Glomerular visceral epithelial cell (primary cell): ENCODE measurements around the gene RAB9A.
"Not testable (repeated sequence)": the region's sequence is repeated elsewhere in the genome, so short reads cannot be mapped to it uniquely, and the experiment has no call there.

ENCODE experiments used
- DNase-seq: peaks from one replicate; pipeline ENCODE4 v3.0.0-alpha.2; 2016; ENCODE audit errors: extremely low spot score

The RAB9A gene

GRCh38 chrX:13669755-13670154 is 19.2 kb upstream of the RAB9A start:
- not testable (repeated sequence) for DNase-seq

- DNase-seq: no peak
These were observed 18.7 kb upstream of the RAB9A start for GRCh38 chrX:13670197-13670596.

GRCh38 chrX:13673016-13673415 is 15.9 kb upstream of the RAB9A start:
- DNase-seq: no peak

- no peak for DNase-seq
These were observed 12.0 kb upstream of the RAB9A start for GRCh38 chrX:13676885-13677284.

- DNase-seq: not testable (repeated sequence)
These were observed 9.2 kb upstream of the RAB9A start for GRCh38 chrX:13679700-13680099.

GRCh38 chrX:13681595-13681994 is 7.3 kb upstream of the RAB9A start:
- DNase-seq: no peak

- no peak for DNase-seq
These were observed 4.6 kb upstream of the RAB9A start for GRCh38 chrX:13684361-13684760.

GRCh38 chrX:13685126-13685763 is 3.7 kb upstream of the RAB9A start:
- peak; percentile 14 for DNase-seq

GRCh38 chrX:13687203-13687602 is 1.7 kb upstream of the RAB9A start:
- no peak for DNase-seq

GRCh38 chrX:13688384-13688957 is 457 bp upstream of the RAB9A start:
- DNase-seq: no peak

- DNase-seq: no peak
These were observed 848 bp downstream of the RAB9A start for GRCh38 chrX:13689741-13690211.

- no peak for DNase-seq
These were observed 1.9 kb downstream of the RAB9A start for GRCh38 chrX:13690836-13691235.

- DNase-seq: peak; percentile 38
These were observed 3.0 kb downstream of the RAB9A start for GRCh38 chrX:13691841-13692371.

- DNase-seq: no peak
These were observed 3.9 kb downstream of the RAB9A start for GRCh38 chrX:13692771-13693231.

GRCh38 chrX:13693341-13693961 is 4.5 kb downstream of the RAB9A start:
- DNase-seq: peak; percentile 29

- DNase-seq: no peak
These were observed 5.4 kb downstream of the RAB9A start for GRCh38 chrX:13694359-13694758.

GRCh38 chrX:13694983-13695382 is 6.1 kb downstream of the RAB9A start:
- no peak for DNase-seq

- DNase-seq: no peak
These were observed 6.7 kb downstream of the RAB9A start for GRCh38 chrX:13695601-13696115.

GRCh38 chrX:13697455-13697854 is 8.5 kb downstream of the RAB9A start:
- no peak for DNase-seq

GRCh38 chrX:13697976-13698375 is 9.0 kb downstream of the RAB9A start:
- DNase-seq: no peak

GRCh38 chrX:13698432-13698831 is 9.5 kb downstream of the RAB9A start:
- DNase-seq: no peak

GRCh38 chrX:13699183-13699826 is 10.4 kb downstream of the RAB9A start:
- DNase-seq: no peak
